Astrocyte of the cerebellum (primary cell): ENCODE measurements around the gene SUSD1.

Experiments
- DNase-seq: peaks from one replicate; pipeline ENCODE4 v3.0.0-alpha.2; 2011; ENCODE audit warnings: low read depth
- H3K4me3 ChIP-seq: 2 replicates; pipeline ENCODE4 v1.5.1; 2011; ENCODE audit warnings: mild to moderate bottlenecking, low read depth, low read length, moderate library complexity
- CTCF ChIP-seq: IDR thresholded peaks from 2 replicates; pipeline ENCODE4 v1.5.1; 2012; ENCODE audit warnings: low read length, low read depth, moderate library complexity, mild to moderate bottlenecking; ENCODE audit errors: missing control alignments
- in situ Hi-C: cut with HindIII; loops from 2 replicates; pipeline ENCODE4 v1.10.0; 2017; ENCODE audit warnings: low sequenced_read_pairs

Gene SUSD1

GRCh38 chr9:112035166-112035826 lies 139.8 kb downstream of the SUSD1 start:
- in situ Hi-C loops, result no loop called here
- no peak for TF ChIP-seq CTCF
- no peak for DNase-seq
- no peak overlapping the region for H3K4me3 ChIP-seq

DNA sequence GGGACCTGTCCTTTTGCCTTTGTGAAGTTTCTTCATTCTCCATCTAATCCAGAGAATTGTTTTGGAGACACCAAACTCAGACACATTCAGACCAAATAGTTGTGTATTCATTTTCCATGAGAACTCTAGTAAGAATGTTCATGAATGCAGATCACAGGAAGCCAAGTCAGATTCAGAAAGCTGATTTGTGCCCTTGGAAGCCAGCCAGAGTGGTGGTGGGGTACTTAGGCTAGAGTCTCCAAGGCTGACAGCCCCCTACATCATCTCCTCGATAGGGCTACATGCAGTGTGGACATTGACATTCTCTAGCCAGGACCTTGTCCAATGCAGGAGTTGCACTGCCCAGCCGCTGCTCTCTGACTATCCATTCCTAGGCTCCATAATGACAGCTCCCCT lies 140.9 kb downstream of the SUSD1 start:
- in situ Hi-C loops, result no loop called here

DNA sequence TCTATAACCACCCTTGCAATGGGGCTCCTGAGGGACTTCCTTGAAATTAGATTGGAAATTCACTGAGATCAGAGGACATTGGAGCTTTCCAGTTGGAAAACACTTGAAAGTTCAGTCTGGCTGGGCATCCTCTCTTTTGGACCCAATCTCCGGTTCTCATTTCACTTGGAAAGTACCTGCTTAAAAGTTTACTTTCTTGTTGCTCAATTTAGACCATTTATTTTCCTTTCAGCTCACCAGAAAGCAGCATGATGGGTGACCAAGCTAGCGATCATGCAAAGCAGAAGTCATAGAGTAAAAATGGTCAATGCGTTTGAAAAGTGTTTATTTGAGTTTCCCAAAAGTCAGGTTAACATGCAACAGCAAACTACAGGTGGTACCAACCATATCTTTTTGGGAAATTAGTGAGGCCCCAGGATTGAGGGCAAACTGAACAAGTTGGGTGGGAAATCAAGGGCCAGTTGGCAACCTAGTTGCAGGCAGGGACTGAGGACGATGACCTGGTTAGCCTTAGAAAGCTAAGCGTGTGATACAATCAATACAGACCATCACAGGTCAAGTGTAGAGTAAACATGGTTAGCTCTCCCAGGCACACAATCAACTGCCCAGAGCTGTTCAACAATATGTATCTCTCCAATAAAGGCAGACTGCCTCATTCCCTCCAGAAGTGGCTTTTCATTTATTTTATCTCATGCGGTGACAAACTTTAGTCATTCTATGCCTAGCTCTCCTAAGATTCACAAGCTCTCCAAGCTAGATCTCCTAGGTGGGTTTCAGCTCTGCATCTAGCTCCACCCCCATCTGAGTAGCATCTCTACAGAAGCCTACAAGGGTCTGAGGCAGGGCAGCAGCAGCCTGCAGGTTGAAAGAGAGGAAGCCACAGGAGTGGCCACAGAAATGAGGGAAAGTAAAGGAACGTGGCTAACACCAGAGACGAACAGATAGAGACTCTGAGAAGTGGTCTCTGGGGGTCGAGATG lies 141.6 kb downstream of the SUSD1 start:
- TF ChIP-seq CTCF, result no peak
- in situ Hi-C loops, result no loop called here
- no peak overlapping the region for H3K4me3 ChIP-seq
- no peak for DNase-seq

More for the DNA sequence above, 140.9 kb downstream of the SUSD1 start:
- no peak for TF ChIP-seq CTCF
- H3K4me3 ChIP-seq, result no peak overlapping the region
- DNase-seq, result no peak

DNA sequence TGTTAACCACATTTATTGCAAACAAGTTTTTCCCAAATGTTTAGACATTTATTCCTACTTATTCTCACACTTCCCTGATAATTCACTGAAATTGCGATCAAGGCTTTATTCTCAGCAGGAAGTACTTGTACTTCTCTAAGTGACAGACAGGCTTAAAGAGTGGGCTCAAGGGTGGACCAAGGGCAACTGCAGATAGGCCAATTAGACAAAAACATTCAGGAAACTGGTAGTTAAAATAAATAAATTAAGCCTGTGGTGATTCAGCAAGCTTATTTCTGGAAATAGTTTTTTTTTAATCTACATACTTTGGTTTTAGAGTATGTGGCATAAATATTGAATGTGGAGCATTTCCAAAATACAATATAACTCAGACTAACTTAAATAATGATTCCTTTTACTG lies 142.4 kb downstream of the SUSD1 start:
- TF ChIP-seq CTCF, result no peak
- in situ Hi-C loops, result no loop called here
- no peak overlapping the region for H3K4me3 ChIP-seq
- no peak for DNase-seq

DNA sequence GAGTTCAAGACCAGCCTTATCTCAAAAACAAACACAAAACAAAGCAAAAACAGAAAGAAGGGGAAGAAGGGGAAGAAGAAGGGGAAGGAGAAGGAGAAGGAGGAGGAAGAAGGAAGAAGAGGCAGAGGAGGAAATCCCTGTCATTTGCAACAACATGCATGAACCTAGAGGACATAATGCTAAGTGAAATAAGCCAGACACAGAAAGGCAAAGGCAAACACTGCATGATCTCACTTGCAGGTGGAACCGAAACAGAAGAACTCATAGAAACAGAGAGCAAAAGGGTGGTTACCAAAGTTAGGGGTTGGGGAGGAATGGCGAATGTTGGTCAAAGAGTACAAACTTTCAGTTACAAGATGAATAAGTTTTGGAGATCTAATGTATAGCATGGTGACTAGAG lies 143.1 kb downstream of the SUSD1 start:
- DNase-seq, result no peak
- in situ Hi-C loops, result no loop called here
- TF ChIP-seq CTCF, result no peak
- H3K4me3 ChIP-seq, result no peak overlapping the region

- no peak for DNase-seq
- no peak overlapping the region for H3K4me3 ChIP-seq
- in situ Hi-C loops, result no loop called here
- TF ChIP-seq CTCF, result no peak
Measured at GRCh38 chr9:112031400-112031799, 143.7 kb downstream of the SUSD1 start.
